Mesenteric fat pad (tissue), 1 donor: ENCODE results near the gene MINDY4. TPM values are rescaled to one million over a fixed set of nuclear protein-coding genes. Genes with fewer than 3 reads are reported as not detected.
"Not testable (repeated sequence)": the region's sequence is repeated elsewhere in the genome, so short reads cannot be mapped to it uniquely, and the experiment has no call there.

Source experiments
- DNase-seq: peaks from one replicate; pipeline ENCODE4 v3.0.0-alpha.2; 2020; ENCODE audit warnings: low spot score
- total RNA-seq: library from RNA; stranded (reverse); fragmentation: NEBNext Ultra II Directional; extraction: Animal tissue kit (Norgen Biotek cat#: 25700); gene quantifications from one replicate; pipeline ENCODE4 v1.2.1, GENCODE V29; 2021
- donor health status: DM: yes; HTN: yes; CAD: no.

MINDY4 gene
- total RNA-seq, 1 donor from 2014 or later, result 6.8 TPM

DNA sequence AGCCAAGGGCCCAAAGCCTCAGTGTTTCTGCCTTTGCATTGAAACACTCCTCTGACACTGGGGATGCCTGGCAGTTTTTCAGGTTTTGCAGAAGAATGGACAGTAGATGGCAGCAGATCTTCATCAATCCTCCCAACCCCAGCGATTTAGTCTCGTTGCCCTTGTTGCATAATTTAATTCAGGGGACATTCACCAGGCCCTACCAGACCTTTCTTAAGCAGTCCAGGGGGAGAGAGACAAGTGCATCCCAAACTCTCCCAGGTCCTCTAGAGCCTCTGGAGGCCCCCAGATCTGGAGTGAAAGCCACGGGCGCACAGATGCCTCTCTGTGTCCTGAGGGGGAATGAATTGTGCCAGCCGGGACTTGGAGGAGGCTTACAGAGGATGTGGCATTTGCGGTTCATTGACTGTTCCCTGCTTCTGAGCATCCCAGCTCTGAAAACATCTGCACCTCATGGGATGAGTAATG, 29.6 kb downstream of the MINDY4 start:
- DNase-seq, result no peak

DNA sequence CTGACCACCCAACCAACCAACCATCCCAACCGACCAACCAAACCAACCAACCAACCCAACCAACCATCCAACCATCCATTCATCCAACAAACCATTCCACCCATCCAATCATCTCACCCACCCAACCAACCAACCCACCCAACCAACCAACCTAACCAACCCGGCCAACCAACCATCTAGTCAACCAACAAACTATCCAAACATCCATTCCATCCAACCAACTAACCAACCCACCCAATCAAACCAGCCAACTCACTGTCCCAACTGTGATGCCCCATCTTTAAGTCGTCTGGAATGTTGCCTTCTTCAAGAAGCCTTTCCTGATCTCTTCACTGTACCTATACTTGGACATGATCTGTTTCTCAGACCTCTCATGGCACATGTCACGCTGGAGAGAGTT, 31.6 kb downstream of the MINDY4 start:
- no peak for DNase-seq

DNA sequence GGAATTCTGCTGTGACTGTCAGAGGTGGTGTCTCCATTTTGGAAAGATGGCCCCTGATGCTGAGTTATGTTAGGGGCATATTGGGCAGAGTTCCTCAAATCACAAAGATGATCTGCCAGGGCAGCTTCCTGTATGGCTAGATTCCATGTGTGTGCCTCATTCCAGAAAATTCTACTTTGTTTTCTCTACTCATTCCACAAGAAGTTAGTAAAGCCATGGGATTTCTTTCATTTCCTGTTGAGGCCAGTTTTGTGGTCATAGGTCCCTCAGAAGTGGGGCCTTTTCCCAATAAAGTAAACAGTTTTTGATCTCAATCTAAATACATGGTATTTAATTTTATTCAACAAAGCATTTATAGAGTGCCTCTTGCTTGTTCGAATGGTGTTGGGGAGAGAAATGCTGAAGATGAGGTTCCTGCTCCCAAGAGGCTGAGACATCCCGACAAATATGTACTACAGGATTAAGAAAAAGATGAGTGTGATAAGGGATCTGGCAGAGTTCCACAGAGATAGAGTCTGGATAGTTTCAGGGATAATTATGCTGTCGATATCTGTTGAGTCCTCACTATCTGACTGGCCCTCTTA, 33.0 kb downstream of the MINDY4 start:
- no peak for DNase-seq

DNA sequence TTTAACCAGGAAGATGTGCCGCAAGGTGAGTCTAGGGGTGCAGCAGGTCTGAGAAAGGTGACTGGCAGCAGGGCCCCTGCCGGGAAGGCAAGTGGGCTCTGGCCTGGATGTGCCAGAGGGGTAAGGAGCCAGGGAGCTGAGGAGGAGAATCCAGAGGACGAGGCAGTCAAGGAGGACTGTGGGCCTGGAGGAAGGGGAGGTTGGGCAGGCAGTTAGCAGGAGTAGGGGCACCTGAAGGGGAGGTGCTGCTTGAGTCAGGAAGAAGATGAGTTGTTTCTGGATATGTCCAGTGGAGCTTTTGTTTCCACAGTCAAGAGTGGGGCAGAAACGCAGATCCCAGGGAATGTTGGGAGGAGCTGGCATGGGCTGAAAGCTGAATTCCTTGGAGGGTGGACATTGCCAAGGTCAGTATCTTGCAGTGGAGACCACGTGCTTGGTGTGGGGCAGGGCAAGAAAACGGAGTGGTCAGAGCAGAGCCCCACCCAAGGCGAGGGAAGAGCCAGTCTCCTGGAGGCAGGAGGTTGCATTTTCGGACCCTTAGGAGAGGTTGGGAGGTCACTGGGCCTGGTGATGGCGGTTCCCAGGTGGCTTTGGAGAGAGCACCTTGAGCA, 34.0 kb downstream of the MINDY4 start:
- DNase-seq, result no peak

DNA sequence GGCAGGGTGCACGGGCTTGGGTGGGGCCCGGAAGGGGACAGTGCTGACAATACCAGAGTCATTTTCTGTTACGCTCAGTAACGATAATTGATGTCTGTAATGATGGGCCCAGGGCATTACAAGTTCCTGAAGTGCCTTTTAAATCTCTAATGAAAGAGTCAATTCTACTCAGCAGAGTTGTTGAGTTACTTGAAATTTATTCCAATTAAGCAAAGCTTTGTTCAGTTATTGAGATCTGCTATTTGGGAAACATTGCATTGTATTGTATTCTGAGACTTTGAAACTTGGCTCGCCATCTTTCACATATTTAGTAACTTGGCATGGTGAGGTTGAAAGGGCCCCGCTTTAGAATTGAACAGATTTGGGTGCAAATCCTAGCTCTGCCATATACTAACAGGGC, 34.7 kb downstream of the MINDY4 start:
- DNase-seq, result no peak

DNA sequence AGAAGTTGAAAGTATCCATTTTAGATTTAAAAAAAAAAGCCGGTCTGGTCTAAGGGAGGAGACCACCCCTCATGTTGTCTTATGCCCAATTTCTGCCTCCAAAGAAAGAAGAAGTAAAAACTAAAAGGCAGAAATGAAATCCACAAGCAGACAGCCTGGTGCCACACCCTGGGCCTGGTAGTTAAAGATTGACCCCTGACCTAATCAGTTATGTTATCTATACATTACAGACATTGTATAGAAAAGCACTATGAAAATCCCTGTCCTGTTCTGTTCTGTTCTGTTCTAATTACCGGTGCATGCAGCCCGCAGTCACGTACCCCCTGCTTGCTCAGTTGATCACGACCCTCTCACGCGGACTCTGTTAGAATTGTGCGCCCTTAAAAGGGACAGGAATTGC, 36.3 kb downstream of the MINDY4 start:
- not testable (repeated sequence) for DNase-seq

DNA sequence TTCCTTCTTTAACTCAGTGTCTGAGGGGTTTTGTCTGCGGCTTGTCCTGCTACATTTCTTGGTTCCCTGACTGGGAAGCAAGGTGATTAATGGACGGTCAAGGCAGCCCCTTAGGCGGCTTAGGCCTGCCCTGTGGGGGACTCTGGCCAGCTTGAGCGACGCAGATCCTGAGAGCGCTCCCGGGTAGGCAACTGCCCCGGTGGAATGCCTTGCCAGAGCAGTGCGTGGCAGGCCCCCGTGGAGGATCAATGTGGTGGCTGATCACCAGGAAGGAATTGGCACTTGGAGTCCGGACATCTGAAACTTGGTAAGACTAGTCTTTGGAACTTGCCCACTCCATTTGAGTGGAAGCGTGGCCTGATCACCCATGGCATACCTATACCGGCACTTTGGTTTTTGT, 36.7 kb downstream of the MINDY4 start:
- DNase-seq, result not testable (repeated sequence)

DNA sequence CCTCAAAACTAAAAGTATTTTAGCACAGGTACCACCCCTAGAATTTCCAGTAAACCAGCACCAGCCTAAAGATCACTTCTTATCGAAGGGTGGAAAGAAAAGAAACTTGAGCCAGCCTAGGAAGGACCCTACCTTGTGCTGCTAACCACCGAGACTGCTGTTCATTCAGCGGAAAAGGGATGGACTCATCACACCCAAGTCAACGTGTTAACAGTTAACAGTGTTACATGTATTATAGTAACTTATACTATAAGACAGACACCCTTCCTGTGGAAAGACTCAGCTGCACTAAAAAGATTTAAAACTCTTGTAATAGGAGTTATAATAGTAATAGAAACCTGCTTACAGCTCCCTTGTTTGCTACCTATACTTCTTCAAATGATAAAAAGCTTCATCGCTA, 39.8 kb downstream of the MINDY4 start:
- no peak for DNase-seq

DNA sequence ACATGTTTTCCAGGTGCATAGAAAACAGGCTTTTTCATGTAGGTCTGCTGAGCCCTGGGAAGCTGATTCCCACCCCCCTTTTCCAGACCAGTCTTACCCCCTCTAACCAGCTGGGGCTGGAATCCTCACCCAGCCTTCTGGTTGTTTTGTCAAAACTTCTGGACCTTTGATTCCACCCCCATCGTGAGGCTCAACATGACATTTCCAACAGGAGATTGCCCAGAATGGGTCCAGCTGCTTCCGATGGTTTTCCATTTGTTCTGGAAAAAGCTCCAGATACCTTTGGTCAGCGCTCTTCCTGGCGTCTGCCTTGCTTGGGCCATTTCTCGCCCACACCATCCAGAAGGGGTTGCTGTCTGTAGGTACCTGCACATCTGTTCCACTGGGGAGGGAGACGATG, 41.5 kb downstream of the MINDY4 start:
- DNase-seq, result no peak

DNA sequence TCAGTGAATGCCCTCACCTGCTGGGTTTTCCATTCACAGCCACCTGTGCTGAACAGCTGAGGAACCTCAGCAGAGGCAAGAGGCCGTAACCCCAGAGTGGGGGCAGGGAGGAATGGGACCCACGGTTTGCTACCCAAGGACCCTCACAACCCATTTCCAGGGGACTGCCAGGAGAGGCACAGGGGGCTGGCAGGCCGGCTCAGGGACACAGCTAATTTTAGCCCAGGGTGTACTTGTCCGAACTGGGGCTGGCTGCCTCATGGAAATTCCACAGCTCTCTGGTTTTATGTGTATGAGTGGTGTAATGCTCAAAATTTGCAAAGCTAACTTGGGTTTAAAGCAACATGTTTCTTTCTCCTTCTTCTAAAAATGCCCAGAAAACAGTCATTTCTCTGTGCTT, 42.2 kb downstream of the MINDY4 start:
- DNase-seq, result no peak

DNA sequence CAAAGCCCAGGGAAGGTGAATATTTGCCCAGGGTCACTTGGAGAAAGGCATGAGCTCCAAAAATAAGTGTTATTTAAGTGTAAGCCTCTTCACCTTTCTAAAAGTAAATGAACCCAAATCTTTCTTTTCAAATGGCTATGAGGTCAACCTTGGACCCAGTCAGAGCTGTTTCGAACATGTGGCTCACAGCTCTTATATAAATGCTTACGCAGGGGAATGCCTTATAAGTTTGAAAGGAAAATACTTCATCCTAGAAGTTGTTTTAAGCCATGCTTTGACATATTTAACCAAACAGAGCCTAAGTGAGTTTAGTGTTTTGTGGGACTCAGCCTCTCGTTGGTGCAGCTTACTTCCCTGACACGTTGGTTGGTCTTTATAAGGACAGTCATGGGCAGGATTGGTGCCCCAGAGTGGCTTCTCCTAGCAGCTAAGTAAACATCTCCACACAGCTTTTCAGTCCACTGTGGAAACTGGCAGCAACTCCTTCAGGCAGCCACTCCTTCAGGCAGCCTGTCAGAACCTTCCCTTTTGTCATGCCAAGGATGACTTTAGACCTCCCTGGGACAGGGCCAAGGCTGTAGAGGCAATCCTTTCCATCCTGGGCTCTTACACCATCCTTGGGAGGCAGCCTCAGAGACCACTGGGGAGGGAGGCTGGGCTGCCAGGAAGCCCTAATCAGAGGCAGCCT, 43.6 kb downstream of the MINDY4 start:
- no peak for DNase-seq

DNA sequence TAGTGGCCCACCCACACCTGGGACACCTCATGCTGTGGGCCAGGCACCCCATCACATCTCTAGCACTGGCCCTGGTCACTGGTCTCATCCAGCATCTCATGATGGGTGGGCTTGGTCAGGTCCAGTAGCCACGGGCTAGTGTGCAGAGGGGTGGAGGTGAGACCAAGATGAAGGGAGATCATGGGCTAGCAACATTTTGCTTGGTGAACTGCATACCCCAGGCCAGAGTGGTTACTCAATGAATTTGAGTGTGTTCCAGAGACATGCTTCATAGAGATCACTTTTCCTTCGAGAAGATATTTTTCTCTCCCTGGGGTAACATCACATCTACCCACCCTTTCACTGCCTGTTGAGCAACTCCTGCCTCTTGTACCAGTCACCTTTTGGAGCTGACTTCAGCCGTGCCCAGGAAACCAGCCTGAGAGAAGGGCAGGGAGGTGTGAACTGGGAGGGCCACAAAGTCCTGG, 44.2 kb downstream of the MINDY4 start:
- DNase-seq, result no peak

DNA sequence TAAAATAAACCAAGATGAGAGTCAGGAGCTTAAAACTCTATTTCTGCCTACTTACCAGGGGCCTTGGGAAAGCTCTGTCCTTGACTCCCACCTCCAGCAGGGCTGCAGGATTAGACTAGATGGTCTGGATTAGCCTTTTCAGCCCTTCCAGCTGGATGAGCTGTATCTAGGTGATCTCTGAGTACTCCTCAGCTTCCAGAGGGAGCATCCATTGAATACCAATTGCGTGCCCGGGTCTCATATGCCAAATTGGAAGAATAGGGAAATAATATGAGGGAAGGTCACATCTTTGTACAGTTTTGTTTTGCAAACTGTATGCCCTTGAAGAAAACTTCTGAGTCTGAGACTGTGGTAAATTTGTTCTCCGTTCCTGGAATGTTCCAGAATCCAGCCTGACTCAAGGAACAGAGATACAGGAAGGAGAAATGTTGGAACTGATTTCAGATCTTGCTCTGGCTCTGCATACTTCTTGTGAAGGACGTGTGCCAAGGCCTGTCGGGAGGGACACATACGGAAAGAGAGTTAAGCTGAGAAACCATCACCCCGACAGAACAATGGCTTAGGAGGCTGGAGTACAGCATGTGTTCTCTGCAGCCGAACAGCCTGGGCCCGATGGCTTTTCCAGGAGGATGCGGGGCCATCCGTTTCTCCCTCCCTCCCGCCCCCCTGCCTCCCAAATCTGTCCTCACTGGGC, 44.9 kb downstream of the MINDY4 start:
- no peak for DNase-seq

DNA sequence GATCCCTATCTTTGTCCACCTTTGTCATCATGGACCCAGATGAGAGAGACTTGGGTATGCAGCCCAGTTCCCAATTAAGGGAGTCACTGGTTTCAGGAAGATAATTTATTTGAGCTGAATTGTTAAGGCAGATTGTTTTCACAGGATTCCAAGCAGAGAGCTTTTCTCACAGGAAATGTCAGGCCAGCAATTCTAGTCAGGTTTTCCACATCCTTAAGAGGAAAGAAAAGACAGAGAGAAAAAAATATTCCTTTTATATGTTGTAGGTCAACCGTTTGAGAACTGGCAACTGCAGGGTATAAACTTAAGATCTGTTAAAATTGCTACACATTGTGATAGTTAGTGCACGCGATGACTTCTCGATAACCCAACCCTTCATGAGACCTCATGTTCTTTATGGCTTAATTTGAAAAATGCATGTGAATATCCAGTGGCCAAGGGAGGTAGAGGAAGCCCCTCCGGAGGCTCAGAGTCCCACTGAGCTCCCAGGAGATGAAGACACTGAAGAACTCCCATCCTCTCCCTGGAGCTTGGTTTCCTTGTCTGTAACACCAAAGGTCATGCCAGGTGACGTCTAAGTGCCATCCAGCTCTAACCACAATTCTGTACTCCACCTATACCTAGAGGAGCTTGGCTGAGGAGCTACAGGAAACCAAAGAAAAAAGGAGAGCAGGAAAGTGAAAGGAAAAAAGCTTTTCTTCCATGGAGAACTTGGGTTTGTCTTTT, 45.6 kb downstream of the MINDY4 start:
- DNase-seq, result no peak

DNA sequence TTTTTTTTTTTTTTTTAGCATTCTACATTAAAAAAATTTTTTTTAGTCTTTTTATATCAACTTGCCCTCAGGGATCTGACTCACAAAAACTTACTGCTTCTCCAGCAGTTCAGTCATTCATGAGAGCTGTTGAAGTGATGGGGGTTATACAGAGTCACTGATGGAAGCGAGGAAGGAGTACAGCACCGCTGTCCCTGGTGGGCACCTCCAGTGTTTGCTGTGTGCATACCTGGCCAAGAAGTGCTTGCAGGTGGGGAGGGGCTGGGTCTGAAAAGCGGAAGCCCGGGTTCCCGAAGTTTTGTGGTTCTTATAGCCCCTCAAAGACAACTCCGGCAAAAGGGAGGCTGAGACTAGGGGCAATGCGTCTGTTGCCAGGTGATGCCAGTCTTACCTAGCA, 46.2 kb downstream of the MINDY4 start:
- DNase-seq, result no peak

DNA sequence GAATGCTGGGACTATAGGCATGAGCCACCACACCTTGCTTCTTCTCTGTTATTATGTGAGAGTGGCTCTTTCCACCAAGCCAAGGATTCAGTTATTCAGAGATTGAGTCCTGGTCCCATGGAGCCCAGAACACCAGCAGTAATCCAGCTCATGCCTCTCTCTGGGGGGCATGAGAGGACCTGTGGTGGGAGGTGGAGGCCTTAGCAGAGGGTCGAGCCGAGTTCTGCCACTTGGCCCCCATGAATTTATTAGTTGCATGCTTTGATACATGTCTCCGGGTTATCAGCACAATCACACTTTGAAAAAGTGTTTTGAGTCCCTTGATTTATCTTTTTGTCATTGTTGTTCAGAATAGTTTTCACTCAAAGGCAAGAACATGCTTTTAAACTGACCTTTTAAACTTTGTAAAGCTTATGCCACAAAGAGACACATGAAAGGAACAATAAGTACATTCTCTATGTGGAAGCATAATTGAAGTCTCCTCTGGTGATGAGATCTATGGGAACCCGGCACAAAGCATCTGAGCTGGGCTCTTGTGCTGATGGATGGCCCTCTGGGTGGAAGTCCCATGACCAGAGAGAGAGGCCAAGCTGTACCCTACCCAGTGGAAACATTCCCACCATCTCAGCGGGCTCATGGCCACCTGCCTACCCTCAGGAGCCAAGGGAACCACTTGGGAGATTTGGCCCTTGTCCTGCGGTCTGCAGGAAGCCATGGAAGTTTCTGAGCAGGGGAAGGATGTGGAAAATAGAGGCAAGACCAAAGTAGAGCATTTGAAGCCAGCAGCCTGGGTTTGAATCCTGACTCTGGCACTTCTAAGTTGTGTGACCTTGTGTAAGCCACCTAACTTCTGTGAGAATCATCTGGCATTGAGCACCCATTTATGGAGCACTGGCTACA, 53.9 kb downstream of the MINDY4 start:
- DNase-seq, result no peak

DNA sequence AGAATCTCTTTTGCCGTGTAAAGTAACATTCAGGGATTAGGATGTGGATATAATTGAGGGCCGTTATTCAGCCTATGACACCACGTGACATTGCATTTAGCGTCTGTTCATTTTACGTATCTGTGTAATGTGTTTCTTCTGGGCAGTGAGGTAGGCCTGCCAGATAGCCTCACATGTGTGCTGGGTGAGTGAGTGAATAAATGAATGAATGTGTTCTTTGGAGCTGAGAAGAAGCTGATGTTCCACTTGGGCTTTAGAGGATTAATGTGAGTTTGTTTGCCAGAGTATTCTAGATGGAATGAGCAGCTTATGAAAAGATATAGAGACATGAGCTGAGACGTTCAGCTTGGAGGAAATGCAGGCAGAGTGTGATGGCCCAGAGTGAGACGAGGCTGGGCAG, 55.0 kb downstream of the MINDY4 start:
- DNase-seq, result no peak

DNA sequence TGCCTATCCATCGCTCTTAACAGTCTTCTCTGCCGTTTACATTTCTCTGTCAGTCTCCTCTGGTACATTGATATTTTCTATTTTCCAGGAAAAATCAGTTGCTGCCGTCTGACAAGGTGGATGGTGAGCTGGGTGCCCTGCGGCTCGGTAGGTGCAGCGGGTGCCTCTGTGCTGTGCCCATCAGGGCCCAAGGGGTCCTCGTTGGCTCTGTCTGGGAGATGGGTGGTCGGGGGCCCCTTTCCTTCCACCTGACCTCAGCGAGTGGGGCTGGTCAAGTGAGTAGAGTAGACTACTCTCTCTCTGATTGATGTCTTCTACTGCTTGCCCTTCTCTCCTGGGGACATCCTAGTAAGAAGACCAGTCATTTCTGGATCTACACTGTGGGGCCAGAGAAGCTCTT, 57.4 kb downstream of the MINDY4 start:
- no peak for DNase-seq

DNA sequence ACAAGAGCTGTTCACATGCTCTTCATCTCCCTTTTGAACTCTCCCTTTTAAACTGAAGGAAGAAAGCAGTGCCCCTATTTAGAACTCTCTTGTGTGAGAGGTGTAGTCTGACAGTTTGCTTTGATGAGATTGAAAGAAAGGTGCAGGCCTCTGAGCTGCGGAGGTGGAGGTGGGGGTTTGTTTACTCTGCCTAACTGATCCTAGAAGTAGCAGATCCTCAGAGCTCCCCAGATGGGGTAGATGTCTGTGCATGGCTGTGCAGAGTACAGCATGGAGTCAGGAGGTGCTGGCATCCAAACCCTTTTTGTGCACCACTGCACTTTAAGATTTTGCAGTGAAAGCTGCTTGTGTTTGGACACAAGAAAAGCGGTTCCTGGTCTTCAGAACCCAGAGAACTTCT, 58.3 kb downstream of the MINDY4 start:
- DNase-seq, result no peak

DNA sequence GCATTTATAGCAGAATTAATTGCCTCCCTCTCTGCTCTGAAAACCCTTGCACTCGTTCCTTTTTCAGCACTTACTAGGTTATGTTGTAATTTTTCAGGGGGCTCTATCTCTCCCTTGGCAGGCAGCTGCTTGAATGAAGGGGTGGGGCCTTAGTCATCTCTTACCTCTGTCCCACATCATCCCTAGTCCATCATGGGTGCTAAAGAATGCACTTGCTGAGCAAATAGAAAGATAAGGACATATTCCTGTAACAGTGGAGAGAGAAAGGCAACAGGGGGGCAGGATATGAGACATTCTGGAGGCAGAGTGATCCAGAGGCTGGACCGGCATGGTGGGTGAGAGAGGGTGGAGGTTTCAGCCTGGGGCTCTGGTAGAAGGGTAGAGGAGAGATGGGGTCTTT, 60.0 kb downstream of the MINDY4 start:
- DNase-seq, result no peak
